ENCODE data around the gene AADAT. TPM values are rescaled to one million over a fixed set of nuclear protein-coding genes. Genes with fewer than 3 reads are reported as not detected.

The AADAT gene
- total RNA-seq = 1.8 and 2.0 TPM in 2 replicates

DNA sequence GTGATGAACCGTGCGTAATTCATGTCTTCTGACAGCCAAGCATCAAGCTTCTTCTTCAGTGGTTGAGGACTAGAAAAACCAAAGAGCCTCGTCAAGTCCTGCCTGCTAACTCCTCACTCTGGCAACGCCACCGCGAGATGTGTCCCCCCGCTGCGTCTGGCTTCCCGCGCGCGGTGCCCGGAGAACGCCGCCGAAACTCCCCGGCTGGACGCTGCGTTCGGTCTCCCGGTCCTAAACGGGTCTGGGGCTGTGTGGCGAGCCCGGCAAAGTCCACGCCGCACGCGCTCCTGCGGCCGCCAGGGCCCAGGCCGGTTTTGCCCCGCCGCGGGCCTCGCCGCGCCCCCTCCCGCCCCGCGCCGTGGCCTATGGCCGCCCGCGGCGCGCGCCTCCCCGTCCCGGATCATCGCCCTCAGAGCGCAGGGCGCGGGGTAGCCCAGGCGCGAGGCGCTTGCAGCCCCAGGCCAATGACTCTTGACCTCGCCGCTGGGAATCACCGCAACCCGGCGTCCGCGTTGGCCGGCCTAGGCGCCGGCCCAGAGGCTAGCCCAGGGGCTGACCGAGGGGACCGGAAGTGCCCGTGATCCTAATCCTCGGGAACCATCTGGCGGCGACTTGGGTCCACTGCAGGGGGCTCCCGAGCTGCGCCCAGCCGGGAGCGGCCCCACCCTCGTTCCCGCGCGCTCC is at the start of gene AADAT:
TSS of gene AADAT (minus strand) at position 289 of the 684 bp plus-strand sequence. CDS start at position 23, 266 bp downstream.

DNA sequence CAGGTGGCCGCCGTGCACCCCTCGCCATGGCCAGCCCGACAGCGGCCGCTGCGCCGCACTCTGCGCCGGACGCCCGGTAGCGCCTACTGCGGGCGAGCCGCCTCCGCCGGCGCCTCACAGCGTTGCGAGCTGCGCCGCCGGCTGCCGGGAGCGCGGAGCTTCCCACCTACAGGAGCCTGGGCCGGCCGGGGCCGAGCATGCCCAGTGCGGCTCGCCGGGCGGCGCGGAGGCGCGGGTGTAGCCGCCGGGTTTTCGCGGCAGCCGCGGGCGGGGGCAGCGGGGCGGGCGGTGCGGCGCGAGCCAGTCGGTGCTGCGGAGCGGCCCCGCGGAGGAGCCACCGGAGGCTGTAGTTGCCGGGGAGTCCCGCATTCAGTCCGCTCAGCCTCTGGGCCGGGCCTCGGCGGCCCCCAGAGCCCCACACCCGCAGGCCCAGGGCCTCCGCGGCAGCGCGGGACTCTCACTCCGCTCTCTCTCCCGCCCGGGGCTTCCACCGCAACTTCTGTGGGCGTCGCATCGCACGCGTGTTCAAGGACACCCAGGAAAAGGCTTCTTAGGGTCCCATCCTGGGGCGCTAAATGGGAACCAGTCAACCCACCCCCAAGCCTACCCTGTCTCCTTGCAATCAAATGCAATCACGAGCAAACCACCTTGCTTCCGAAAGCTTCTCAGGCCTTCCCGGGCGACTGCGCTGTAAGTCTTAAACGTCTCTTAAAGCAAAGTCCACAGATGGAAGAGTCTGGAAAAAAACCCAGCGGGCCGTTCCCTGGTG is 63.3 kb downstream of the AADAT start, which contains the start of gene MFAP3L:
TSS of gene MFAP3L (minus strand) at position 143 of the 769 bp plus-strand sequence. CDS start 20,518 bp downstream, outside the sequence.

Other genes with a start within 250 kb of the AADAT start
- 1.7 and 4.0 TPM in 2 replicates for gene MFAP3L, start 63.6 kb downstream of the AADAT start, total RNA-seq